RWPE2 (cell line): ENCODE measurements around the gene MCU.

Experiments used
- ATAC-seq: fragments of 200-7000 bp; cut with Tn5 transposase; 3 replicates; pipeline ENCODE4 v1.9.1; 2021; ENCODE audit warnings: low read depth
- DNase-seq: peaks from one replicate; pipeline ENCODE4 v3.0.0-alpha.2; 2020; ENCODE audit warnings: low spot score
- H3K27ac ChIP-seq: fragments of 450-650 bp; 2 replicates; pipeline ENCODE4 v1.5.1; 2017; ENCODE audit warnings: mild to moderate bottlenecking; ENCODE audit not compliant: poor library complexity, severe bottlenecking
- H3K27me3 ChIP-seq: fragments of 250-450 bp; sonication (Bioruptor Pico); 2 replicates; pipeline ENCODE4 v1.5.1; 2021; ENCODE audit warnings: mild to moderate bottlenecking, moderate library complexity; ENCODE audit not compliant: insufficient read depth, poor library complexity, severe bottlenecking
- H3K36me3 ChIP-seq: fragments of 250-450 bp; sonication (Bioruptor Pico); 2 replicates; pipeline ENCODE4 v1.5.1; 2020; ENCODE audit warnings: low read depth, mild to moderate bottlenecking, moderate library complexity
- H3K4me1 ChIP-seq: fragments of 250-450 bp; sonication (Bioruptor Pico); 2 replicates; pipeline ENCODE4 v1.5.1; 2021; ENCODE audit warnings: mild to moderate bottlenecking, moderate library complexity; ENCODE audit not compliant: insufficient read depth, poor library complexity, severe bottlenecking
- H3K4me3 ChIP-seq: fragments of 250-450 bp; sonication (Bioruptor Pico); 2 replicates; pipeline ENCODE4 v1.5.1; 2021; ENCODE audit warnings: mild to moderate bottlenecking, moderate library complexity; ENCODE audit not compliant: severe bottlenecking
- H3K9me3 ChIP-seq: fragments of 250-450 bp; sonication (Bioruptor Pico); 2 replicates; pipeline ENCODE4 v1.5.1; 2021; ENCODE audit warnings: mild to moderate bottlenecking, moderate library complexity; ENCODE audit not compliant: severe bottlenecking
- CTCF ChIP-seq: fragments of 450-650 bp; IDR thresholded peaks from one replicate; pipeline ENCODE4 v1.5.1; 2017; ENCODE audit warnings: mild to moderate bottlenecking, moderate library complexity; ENCODE audit not compliant: poor library complexity, severe bottlenecking

The MCU gene

GRCh38 chr10:72772031-72772430 lies 80.1 kb downstream of the MCU start:
- ATAC-seq (no peak), DNase-seq (no peak)
- Histone ChIP-seq H3K4me3 (no peak overlapping the region), H3K27me3 (peaks cover 2% of the 10 kb centered on the region), H3K27ac (no peak overlapping the region), H3K36me3 (peaks cover 17% of the 10 kb centered on the region), H3K4me1 (no peaks in the 10 kb centered on the region), H3K9me3 (peaks cover 7% of the 10 kb centered on the region)
- TF ChIP-seq CTCF = no peak

GRCh38 chr10:72779874-72780273 lies 87.9 kb downstream of the MCU start:
- no peak overlapping the region for H3K4me3 ChIP-seq
- no peak for DNase-seq
- peaks cover 23% of the 10 kb centered on the region for H3K4me1 ChIP-seq
- ATAC-seq = no peak
- TF ChIP-seq CTCF = no peak
- peaks cover 2% of the 10 kb centered on the region for H3K27me3 ChIP-seq
- H3K9me3 ChIP-seq = no peaks in the 10 kb centered on the region
- H3K27ac ChIP-seq = no peak overlapping the region
- H3K36me3 ChIP-seq = no peaks in the 10 kb centered on the region

GRCh38 chr10:72782649-72783330 lies 90.8 kb downstream of the MCU start:
- Histone ChIP-seq H3K9me3 (no peaks in the 10 kb centered on the region), H3K4me1 (peaks cover 27% of the 10 kb centered on the region), H3K4me3 (no peak overlapping the region), H3K36me3 (no peaks in the 10 kb centered on the region), H3K27me3 (no peaks in the 10 kb centered on the region), H3K27ac (peak overlapping the region; percentile 4)
- no peak for ATAC-seq
- no peak for TF ChIP-seq CTCF
- no peak for DNase-seq

GRCh38 chr10:72783410-72783833 lies 91.5 kb downstream of the MCU start:
- H3K27me3 ChIP-seq = no peaks in the 10 kb centered on the region
- no peak for TF ChIP-seq CTCF
- no peak for DNase-seq

More at GRCh38 chr10:72783410-72783833, 91.5 kb downstream of the MCU start:
- H3K27ac ChIP-seq = peak overlapping the region; percentile 4
- 0 out of 3 replicates have a peak, but pooled peaks have one; percentile 38 for ATAC-seq
- no peak overlapping the region for H3K4me3 ChIP-seq
- no peaks in the 10 kb centered on the region for H3K9me3 ChIP-seq
- H3K36me3 ChIP-seq = no peaks in the 10 kb centered on the region
- H3K4me1 ChIP-seq = peaks cover 27% of the 10 kb centered on the region
